Neural cell (in vitro differentiated cells): Measurements from ENCODE around the gene SLC19A1.

ENCODE experiments used
- EP300 ChIP-seq: fragments of 450-650 bp; conservative IDR thresholded peaks from 2 replicates; pipeline ENCODE4 v1.6.1; 2014; ENCODE audit warnings: antibody characterized with exemption, mild to moderate bottlenecking, moderate library complexity; ENCODE audit not compliant: poor library complexity, severe bottlenecking
- EZH2 ChIP-seq: fragments of 200-600, 300-800 bp; shearing (Covaris generic), sonication (generic); IDR thresholded peaks from 2 replicates; pipeline ENCODE4 v1.6.1; 2014; ENCODE audit warnings: antibody characterized with exemption, low read length, borderline replicate concordance, mild to moderate bottlenecking; ENCODE audit not compliant: insufficient read depth, poor library complexity, severe bottlenecking
- POLR2AphosphoS5 ChIP-seq: IDR thresholded peaks from 2 replicates; pipeline ENCODE4 v1.6.1; 2012
- RAD21 ChIP-seq: fragments of 450-650 bp; conservative IDR thresholded peaks from 2 replicates; pipeline ENCODE4 v1.6.1; 2014; ENCODE audit warnings: antibody characterized with exemption, mild to moderate bottlenecking, moderate library complexity
- SMC3 ChIP-seq: fragments of 450-650 bp; conservative IDR thresholded peaks from 2 replicates; pipeline ENCODE4 v1.6.1; 2014; ENCODE audit warnings: antibody characterized with exemption, mild to moderate bottlenecking, moderate library complexity; ENCODE audit not compliant: poor library complexity
- TAF1 ChIP-seq: IDR thresholded peaks from 2 replicates; pipeline ENCODE4 v1.6.1; 2012; ENCODE audit warnings: low read depth
- TF ChIP-seq, protein P1 (sequence below): fragments of 450-650 bp; IDR thresholded peaks from 2 replicates; pipeline ENCODE4 v1.5.1; 2014; ENCODE audit warnings: antibody characterized with exemption, mild to moderate bottlenecking, moderate library complexity; ENCODE audit not compliant: poor library complexity, severe bottlenecking
- TF ChIP-seq, protein P2 (sequence below): IDR thresholded peaks from 2 replicates; pipeline ENCODE4 v1.6.1; 2012; ENCODE audit warnings: borderline replicate concordance

- TF ChIP-seq, protein P1, sequence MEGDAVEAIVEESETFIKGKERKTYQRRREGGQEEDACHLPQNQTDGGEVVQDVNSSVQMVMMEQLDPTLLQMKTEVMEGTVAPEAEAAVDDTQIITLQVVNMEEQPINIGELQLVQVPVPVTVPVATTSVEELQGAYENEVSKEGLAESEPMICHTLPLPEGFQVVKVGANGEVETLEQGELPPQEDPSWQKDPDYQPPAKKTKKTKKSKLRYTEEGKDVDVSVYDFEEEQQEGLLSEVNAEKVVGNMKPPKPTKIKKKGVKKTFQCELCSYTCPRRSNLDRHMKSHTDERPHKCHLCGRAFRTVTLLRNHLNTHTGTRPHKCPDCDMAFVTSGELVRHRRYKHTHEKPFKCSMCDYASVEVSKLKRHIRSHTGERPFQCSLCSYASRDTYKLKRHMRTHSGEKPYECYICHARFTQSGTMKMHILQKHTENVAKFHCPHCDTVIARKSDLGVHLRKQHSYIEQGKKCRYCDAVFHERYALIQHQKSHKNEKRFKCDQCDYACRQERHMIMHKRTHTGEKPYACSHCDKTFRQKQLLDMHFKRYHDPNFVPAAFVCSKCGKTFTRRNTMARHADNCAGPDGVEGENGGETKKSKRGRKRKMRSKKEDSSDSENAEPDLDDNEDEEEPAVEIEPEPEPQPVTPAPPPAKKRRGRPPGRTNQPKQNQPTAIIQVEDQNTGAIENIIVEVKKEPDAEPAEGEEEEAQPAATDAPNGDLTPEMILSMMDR = no peak
- TF ChIP-seq EZH2 = no peak
- no peak for TF ChIP-seq TAF1
- no peak for TF ChIP-seq RAD21
- TF ChIP-seq EP300 = no peak
- TF ChIP-seq POLR2AphosphoS5 = no peak
- TF ChIP-seq SMC3 = no peak
- TF ChIP-seq, protein P2, sequence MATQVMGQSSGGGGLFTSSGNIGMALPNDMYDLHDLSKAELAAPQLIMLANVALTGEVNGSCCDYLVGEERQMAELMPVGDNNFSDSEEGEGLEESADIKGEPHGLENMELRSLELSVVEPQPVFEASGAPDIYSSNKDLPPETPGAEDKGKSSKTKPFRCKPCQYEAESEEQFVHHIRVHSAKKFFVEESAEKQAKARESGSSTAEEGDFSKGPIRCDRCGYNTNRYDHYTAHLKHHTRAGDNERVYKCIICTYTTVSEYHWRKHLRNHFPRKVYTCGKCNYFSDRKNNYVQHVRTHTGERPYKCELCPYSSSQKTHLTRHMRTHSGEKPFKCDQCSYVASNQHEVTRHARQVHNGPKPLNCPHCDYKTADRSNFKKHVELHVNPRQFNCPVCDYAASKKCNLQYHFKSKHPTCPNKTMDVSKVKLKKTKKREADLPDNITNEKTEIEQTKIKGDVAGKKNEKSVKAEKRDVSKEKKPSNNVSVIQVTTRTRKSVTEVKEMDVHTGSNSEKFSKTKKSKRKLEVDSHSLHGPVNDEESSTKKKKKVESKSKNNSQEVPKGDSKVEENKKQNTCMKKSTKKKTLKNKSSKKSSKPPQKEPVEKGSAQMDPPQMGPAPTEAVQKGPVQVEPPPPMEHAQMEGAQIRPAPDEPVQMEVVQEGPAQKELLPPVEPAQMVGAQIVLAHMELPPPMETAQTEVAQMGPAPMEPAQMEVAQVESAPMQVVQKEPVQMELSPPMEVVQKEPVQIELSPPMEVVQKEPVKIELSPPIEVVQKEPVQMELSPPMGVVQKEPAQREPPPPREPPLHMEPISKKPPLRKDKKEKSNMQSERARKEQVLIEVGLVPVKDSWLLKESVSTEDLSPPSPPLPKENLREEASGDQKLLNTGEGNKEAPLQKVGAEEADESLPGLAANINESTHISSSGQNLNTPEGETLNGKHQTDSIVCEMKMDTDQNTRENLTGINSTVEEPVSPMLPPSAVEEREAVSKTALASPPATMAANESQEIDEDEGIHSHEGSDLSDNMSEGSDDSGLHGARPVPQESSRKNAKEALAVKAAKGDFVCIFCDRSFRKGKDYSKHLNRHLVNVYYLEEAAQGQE = no peak
Measured at GRCh38 chr21:45576838-45577737, 34.8 kb upstream of the SLC19A1 start.
